H9 (cell line): Measurements from ENCODE around the gene EFNA5. TPM values are rescaled to one million over a fixed set of nuclear protein-coding genes. Genes with fewer than 3 reads are reported as not detected.

Experiments used
- DNase-seq: peaks from one replicate; pipeline ENCODE4 v3.0.0-alpha.2; 2017
- H2AFZ ChIP-seq: one replicate; pipeline ENCODE4 v1.6.1; 2013; ENCODE audit warnings: mild to moderate bottlenecking, low read length, control low read depth, moderate library complexity
- H2AK5ac ChIP-seq: 2 replicates; pipeline ENCODE4 v1.6.1; 2013; ENCODE audit warnings: low read length, control low read depth, mixed read lengths; ENCODE audit not compliant: insufficient read length
- H2BK120ac ChIP-seq: one replicate; pipeline ENCODE4 v1.6.1; 2013; ENCODE audit warnings: low read depth, mild to moderate bottlenecking, low read length, control low read depth, inconsistent platforms; ENCODE audit not compliant: poor library complexity, severe bottlenecking
- H2BK12ac ChIP-seq: 2 replicates; pipeline ENCODE4 v1.6.1; 2013; ENCODE audit warnings: low read length, control low read depth, mixed read lengths, low read depth; ENCODE audit not compliant: insufficient read length
- H2BK15ac ChIP-seq: 2 replicates; pipeline ENCODE4 v1.6.1; 2013; ENCODE audit warnings: low read depth, low read length, control low read depth
- H2BK20ac ChIP-seq: one replicate; pipeline ENCODE4 v1.6.1; 2013; ENCODE audit warnings: low read depth, mild to moderate bottlenecking, low read length, control low read depth, inconsistent platforms; ENCODE audit not compliant: poor library complexity, severe bottlenecking
- H2BK5ac ChIP-seq: 2 replicates; pipeline ENCODE4 v1.6.1; 2013; ENCODE audit warnings: low read length, control low read depth, mixed read lengths; ENCODE audit not compliant: insufficient read length
- H3K14ac ChIP-seq: 2 replicates; pipeline ENCODE4 v1.6.1; 2013; ENCODE audit warnings: low read length, control low read depth; ENCODE audit not compliant: insufficient read depth
- H3K18ac ChIP-seq: 2 replicates; pipeline ENCODE4 v1.6.1; 2013; ENCODE audit warnings: low read depth, mild to moderate bottlenecking, mixed read lengths, low read length, control low read depth; ENCODE audit not compliant: insufficient read length
- H3K23ac ChIP-seq: 2 replicates; pipeline ENCODE4 v1.6.1; 2013; ENCODE audit warnings: low read length, control low read depth, mixed read lengths, low read depth; ENCODE audit not compliant: insufficient read length
- H3K23me2 ChIP-seq: 2 replicates; pipeline ENCODE4 v1.6.1; 2013; ENCODE audit warnings: low read depth, mild to moderate bottlenecking, mixed read lengths, low read length, control low read depth; ENCODE audit not compliant: insufficient read length, poor library complexity, severe bottlenecking
- H3K27ac ChIP-seq: 2 replicates; pipeline ENCODE4 v1.5.1; 2013; ENCODE audit warnings: low read length, control low read depth, mixed read lengths, low read depth; ENCODE audit not compliant: insufficient read length
- H3K27me3 ChIP-seq: 2 replicates; pipeline ENCODE4 v1.6.1; 2013; ENCODE audit warnings: low read length, control low read depth, inconsistent platforms; ENCODE audit not compliant: insufficient read depth
- H3K4ac ChIP-seq: 2 replicates; pipeline ENCODE4 v1.6.1; 2013; ENCODE audit warnings: low read depth, mild to moderate bottlenecking, control low read depth, inconsistent platforms, low read length, moderate library complexity
- H3K4me1 ChIP-seq: 2 replicates; pipeline ENCODE4 v1.6.1; 2013; ENCODE audit warnings: low read length, control low read depth, inconsistent platforms; ENCODE audit not compliant: insufficient read depth
- H3K4me2 ChIP-seq: 2 replicates; pipeline ENCODE4 v1.6.1; 2013; ENCODE audit warnings: low read length, control low read depth, mixed read lengths; ENCODE audit not compliant: insufficient read length, insufficient read depth
- H3K56ac ChIP-seq: 2 replicates; pipeline ENCODE4 v1.6.1; 2013; ENCODE audit warnings: low read depth, mild to moderate bottlenecking, mixed read lengths, low read length, control low read depth; ENCODE audit not compliant: insufficient read length
- H3K79me1 ChIP-seq: 2 replicates; pipeline ENCODE4 v1.6.1; 2013; ENCODE audit warnings: low read depth, mild to moderate bottlenecking, moderate library complexity, low read length, control low read depth, inconsistent platforms; ENCODE audit not compliant: insufficient read depth, poor library complexity, severe bottlenecking
- H3K79me2 ChIP-seq: 2 replicates; pipeline ENCODE4 v1.6.1; 2013; ENCODE audit warnings: low read length, control low read depth, inconsistent platforms; ENCODE audit not compliant: insufficient read depth
- H3K9ac ChIP-seq: 2 replicates; pipeline ENCODE4 v1.6.1; 2013; ENCODE audit warnings: low read length, control low read depth, mixed read lengths; ENCODE audit not compliant: insufficient read length; ENCODE audit errors: extremely low read depth
- H3K9me3 ChIP-seq: one replicate; pipeline ENCODE4 v1.6.1; 2013; ENCODE audit warnings: low read depth, low read length, inconsistent platforms; ENCODE audit not compliant: control insufficient read depth
- H3T11ph ChIP-seq: one replicate; pipeline ENCODE4 v1.6.1; 2013; ENCODE audit warnings: mild to moderate bottlenecking, low read length, control low read depth, inconsistent platforms
- H4K20me1 ChIP-seq: one replicate; pipeline ENCODE4 v1.6.1; 2013; ENCODE audit not compliant: control insufficient read depth, insufficient read length, insufficient read depth
- H4K5ac ChIP-seq: 2 replicates; pipeline ENCODE4 v1.6.1; 2013; ENCODE audit warnings: low read depth, mild to moderate bottlenecking, mixed read lengths, low read length, control low read depth; ENCODE audit not compliant: insufficient read length
- H4K8ac ChIP-seq: replicated peaks from 2 replicates; pipeline ENCODE4 v1.6.1; 2013; ENCODE audit warnings: low read length, control low read depth, mixed read lengths, low read depth; ENCODE audit not compliant: insufficient read length
- H4K91ac ChIP-seq: 2 replicates; pipeline ENCODE4 v1.6.1; 2013; ENCODE audit warnings: low read depth, mild to moderate bottlenecking, moderate library complexity, mixed read lengths, low read length, control low read depth; ENCODE audit not compliant: insufficient read length
- H3K27ac Mint-ChIP-seq, 3 experiments: 2 replicates in 2 of 3; 3 replicates in 1 of 3; pipeline ENCODE4 v1.8.0; 2020 to 2021; ENCODE audit warnings: mixed read lengths in 3 of 3, mild to moderate bottlenecking in 1 of 3, moderate library complexity in 1 of 3
- H3K27me3 Mint-ChIP-seq: 2 replicates; pipeline ENCODE4 v1.8.0; 2021; ENCODE audit warnings: low read depth, mild to moderate bottlenecking, moderate library complexity, mixed read lengths
- H3K36me3 Mint-ChIP-seq, 3 experiments: 2 replicates in 2 of 3; 3 replicates in 1 of 3; pipeline ENCODE4 v1.8.0; 2020 to 2021; ENCODE audit warnings: low read depth in 3 of 3, mixed read lengths in 3 of 3; ENCODE audit not compliant: insufficient read depth in 1 of 3
- H3K4me1 Mint-ChIP-seq, 2 experiments: 2 replicates each; pipeline ENCODE4 v1.8.0; 2020; ENCODE audit warnings: mixed read lengths in 2 of 2
- H3K4me3 Mint-ChIP-seq, 2 experiments: 2 replicates in 1 of 2; 3 replicates in 1 of 2; pipeline ENCODE4 v1.8.0; 2020 to 2021; ENCODE audit warnings: mild to moderate bottlenecking in 2 of 2, mixed read lengths in 2 of 2, moderate library complexity in 1 of 2
- H3K9me3 Mint-ChIP-seq, 2 experiments: 2 replicates in 1 of 2; 3 replicates in 1 of 2; pipeline ENCODE4 v1.8.0; 2020; ENCODE audit warnings: mild to moderate bottlenecking in 2 of 2, mixed read lengths in 2 of 2, moderate library complexity in 1 of 2
- CTCF ChIP-seq: fragments of 200-600 bp; sonication (generic); conservative IDR thresholded peaks from 3 replicates; pipeline ENCODE4 v1.8.0; 2021; ENCODE audit warnings: antibody characterized with exemption, mild to moderate bottlenecking
- WGBS: extraction: QIAGEN DNeasy Blood & Tissue Kit; methylation state at CpG from one replicate; pipeline ENCODE4 v1.1.7; 2013; ENCODE audit warnings: missing lambda C conversion rate, low lambda C conversion rate, mixed read lengths; ENCODE audit not compliant: insufficient read length; ENCODE audit errors: extremely low coverage; 5-methylcytosine and 5-hydroxymethylcytosine counted together
- total RNA-seq: library from RNA; stranded (reverse); gene quantifications from 2 replicates; pipeline ENCODE4 v1.2.1, GENCODE V29; 2021

EFNA5 gene
- total RNA-seq, 1 experiment from 2014 or later, result 20.4 TPM

DNA sequence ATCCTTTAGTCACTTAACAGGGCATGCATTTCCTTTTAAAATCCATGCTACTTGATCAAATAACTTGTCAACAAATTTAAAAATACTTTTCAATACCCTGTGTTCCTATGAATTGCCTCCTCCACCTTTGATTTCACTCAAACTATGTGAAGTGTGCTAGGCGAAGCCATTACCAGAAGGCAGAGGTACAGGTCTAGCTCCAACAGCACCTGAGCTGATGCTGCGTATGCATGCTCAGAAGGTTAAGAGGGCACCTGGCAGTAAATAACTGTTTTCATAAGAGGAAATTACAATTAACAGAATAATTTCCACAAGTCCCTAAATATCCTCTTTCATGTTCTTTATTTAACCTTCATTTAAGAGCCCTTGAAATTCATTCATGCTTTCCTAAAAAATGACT, 251.8 kb downstream of the EFNA5 start:
- H3K4ac ChIP-seq, result no peak overlapping the region
- Mint-ChIP-seq H3K9me3 (no peaks in the 10 kb centered on the region), H3K4me1 (peaks cover 20% of the 10 kb centered on the region in 2 experiments)

More for the DNA sequence above, 251.8 kb downstream of the EFNA5 start:
- H2BK5ac ChIP-seq, result no peak overlapping the region
- no peak for DNase-seq
- no peak overlapping the region for H3K4me2 ChIP-seq
- H4K91ac ChIP-seq, result no peak overlapping the region
- no peaks in the 10 kb centered on the region for H3K27me3 ChIP-seq
- no peak overlapping the region for H3K18ac ChIP-seq
- H3K27me3 Mint-ChIP-seq, result no peaks in the 10 kb centered on the region
- no peak for TF ChIP-seq CTCF
- no peak overlapping the region for H4K8ac ChIP-seq
- H3K9ac ChIP-seq, result no peak overlapping the region
- no peak overlapping the region for H3K14ac ChIP-seq
- no peaks in the 10 kb centered on the region for H3K79me2 ChIP-seq
- no peaks in the 10 kb centered on the region for H4K20me1 ChIP-seq
- H2BK15ac ChIP-seq, result no peak overlapping the region
- H2AK5ac ChIP-seq, result no peak overlapping the region
- H3K56ac ChIP-seq, result no peak overlapping the region
- H3K4me3 Mint-ChIP-seq, result no peak overlapping the region
- H2AFZ ChIP-seq, result no peak overlapping the region
- H3K36me3 Mint-ChIP-seq, result no peaks in the 10 kb centered on the region
- H2BK12ac ChIP-seq, result no peak overlapping the region
- H3K9me3 ChIP-seq, result no peaks in the 10 kb centered on the region
- no peaks in the 10 kb centered on the region for H3K79me1 ChIP-seq
- no CpG with 5 or more reads among the region's 2 CpGs for WGBS
- no peak overlapping the region for H3T11ph ChIP-seq
- no peak overlapping the region for H2BK120ac ChIP-seq
- no peak overlapping the region for H3K23ac ChIP-seq
- no peaks in the 10 kb centered on the region for H3K23me2 ChIP-seq
- H3K27ac ChIP-seq, result no peak overlapping the region
- H2BK20ac ChIP-seq, result no peak overlapping the region
- no peak overlapping the region; a peak in 1 of 7 replicates for H3K27ac Mint-ChIP-seq
- H3K4me1 ChIP-seq, result peaks cover 2% of the 10 kb centered on the region; the same call in 1 of the 2 replicates
- no peak overlapping the region for H4K5ac ChIP-seq
